Activated T-cell treated with anti-CD3 and anti-CD28 coated beads, Interleukin-2, amount 50 U/mL, for 48 hours (primary cell): ENCODE measurements around the gene EIF4B.
"Not testable (repeated sequence)": the region's sequence is repeated elsewhere in the genome, so short reads cannot be mapped to it uniquely, and the experiment has no call there.

Experiments used
- DNase-seq, 2 experiments: peaks; one replicate each; pipeline ENCODE4 v3.0.0-alpha.2; 2020

The EIF4B gene

DNA sequence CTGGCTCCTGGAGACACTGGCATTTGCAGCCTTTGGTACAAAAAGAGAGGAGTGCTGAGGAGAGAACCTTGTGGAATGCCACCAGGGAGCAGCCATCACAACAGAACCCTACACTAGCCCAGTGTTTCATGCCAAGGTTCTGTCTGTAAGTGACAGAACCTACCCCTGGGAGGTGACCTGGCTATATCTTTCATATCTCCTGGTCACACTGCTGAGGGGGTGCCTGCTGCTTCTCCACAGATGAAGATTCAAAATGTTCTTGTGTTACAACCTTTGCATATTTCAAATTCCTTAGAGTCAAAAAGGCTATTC, 12.7 kb upstream of the EIF4B start:
- DNase-seq: no peak

DNA sequence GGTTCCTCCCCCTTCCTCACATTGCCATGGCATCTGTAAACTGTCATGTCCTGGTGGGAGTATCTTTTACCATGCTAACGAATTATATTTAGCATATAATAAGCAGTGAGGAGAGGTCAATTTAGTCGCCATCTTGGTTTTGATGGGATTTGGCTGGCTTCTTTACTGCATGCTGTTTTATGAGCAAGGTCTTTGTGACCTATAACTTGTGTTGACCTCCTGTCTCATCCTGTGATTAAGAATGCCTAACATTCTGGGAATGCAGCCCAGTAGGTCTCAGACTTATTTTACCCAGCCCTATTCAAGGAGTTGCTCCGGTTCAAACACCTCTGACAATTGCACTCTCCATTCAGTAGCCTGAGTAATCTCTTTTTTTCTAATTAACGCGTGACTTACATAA, 2.1 kb upstream of the EIF4B start:
- no peak for DNase-seq

DNA sequence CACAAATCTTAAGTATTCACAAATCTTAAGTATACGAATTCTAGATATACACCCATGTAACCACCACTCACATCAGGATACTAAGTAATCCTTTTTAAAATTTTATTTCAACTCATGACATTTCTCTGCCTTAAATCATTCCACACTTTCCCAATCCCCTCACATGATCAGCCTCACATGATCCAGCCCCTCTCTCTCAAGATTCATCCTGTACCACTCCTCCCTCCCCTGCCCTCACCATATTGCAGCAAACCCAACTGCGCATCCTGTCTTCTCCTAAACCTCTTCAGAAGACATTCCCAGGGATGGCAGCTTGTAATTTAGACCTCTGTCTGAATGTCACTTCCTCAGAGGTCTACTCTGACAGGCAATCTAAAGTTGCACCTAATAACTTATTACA, 1.7 kb upstream of the EIF4B start:
- no peak for DNase-seq

DNA sequence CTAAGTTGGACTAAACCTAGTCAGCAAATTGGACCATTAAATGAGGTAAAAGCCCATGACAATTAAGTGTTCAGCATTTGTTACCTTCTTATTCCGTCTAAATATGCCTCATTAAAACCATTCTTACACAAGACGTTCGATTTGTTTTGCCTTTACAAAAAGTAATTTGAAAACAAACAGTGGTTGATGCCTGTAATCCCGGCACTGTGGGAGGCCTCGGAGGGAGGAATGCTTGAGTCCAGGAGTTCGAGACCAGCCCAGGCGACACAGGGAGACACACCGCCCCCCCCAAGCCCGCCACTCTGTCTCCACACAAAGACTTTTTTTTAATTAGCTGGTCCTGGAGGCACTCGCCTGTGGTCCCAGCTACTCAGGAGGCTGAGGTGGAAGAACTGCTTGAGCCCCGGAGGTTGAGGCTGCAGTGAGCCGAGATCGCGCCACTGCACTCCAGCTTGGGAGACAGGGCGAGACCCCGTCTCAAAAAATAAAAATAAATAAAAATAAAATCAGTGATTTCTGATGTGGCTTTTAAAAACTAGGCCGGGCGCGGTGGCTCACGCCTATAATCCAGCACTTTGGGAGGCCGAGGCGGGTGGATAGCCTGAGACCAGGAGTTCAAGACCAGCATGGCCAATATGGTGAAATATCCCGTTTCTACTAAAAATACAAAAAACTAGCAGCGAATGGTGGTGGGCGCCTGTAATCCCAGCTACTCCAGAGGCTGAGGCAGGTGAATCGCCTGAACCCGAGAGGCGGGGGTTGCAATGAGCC, 856 bp upstream of the EIF4B start:
- DNase-seq: no peak

DNA sequence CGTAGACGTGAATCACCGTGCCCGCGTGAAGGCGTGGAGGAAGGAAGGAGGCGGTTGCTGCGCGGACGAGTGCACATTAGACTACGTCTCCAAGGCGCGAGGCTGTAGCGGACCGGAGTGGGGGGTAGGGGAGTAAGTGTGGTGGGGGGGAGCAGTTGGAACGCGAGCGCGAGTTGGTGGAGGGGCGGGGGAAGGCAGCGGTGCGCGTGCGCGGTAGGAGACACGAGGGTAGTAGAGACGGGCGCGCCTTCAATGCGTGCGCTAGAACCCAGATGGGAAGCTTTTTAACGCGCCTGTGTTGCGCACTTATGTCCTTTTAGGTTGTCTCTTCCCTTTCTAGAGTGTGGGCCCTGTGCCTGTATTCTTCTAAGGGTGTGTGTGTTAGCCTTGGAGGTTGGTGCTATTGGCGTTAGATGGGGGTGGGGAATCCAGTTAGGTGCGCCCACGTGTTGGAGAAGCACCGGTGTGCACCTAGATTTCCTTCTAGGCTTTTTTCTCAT, 604 bp downstream of the EIF4B start:
- peak; percentile 84 to 86 for DNase-seq

DNA sequence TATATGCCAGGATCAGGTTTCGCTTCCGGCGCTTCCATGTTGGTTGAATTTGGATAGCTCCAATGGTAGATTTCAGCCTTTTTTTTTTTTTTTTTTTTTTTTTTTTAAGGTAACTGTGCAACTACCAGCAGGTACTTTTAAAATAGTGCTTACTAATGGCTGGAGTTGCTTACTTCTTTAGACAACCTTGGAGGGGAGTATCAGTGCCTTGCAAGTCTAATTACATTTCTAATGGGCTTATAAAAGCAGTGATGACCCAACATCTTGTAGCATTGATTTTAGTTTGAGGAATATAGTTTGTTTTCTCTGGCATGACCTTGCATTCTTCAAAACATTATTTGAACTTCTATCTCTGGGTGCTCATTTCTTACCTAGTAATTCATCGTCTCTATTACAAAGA, 1.1 kb downstream of the EIF4B start:
- no peak for DNase-seq

DNA sequence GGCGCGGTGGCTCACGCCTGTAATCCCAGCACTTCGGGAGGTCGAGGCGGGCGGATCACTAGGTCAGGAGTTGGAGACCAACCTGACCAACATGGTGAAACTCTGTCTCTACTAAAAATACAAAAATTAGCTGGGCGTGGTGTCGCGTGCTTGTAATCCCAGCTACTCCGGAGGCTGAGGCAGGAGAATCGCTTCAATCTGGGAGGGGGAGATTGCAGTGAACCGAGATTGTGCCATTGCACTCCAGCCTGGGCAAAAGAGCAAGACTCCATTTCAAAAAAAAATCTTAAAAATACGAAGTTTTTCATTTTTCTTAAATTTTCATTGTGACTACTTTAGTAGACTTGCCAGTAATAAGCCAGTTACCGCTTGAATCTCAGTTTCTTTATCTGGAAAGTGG, 2.5 kb downstream of the EIF4B start:
- DNase-seq: not testable (repeated sequence)

DNA sequence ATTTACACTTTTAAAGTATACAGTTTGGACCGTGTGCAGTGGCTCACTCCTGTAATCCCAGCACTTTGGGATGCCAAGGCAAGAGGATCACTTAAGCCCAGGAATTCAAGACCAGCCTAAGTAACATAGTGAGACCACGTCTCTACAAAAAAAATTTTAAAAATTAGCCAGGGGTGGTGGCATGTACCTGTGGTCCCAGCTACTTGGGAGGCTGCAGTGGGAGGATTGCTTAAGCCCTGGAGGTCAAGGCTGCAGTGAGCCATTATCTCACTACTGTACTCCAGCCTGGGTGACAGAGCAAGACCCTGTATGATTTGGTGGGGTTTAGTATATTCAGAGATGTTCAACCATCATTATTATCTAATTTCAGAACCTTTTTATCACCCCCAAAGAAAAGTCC, 4.7 kb downstream of the EIF4B start:
- no peak for DNase-seq

DNA sequence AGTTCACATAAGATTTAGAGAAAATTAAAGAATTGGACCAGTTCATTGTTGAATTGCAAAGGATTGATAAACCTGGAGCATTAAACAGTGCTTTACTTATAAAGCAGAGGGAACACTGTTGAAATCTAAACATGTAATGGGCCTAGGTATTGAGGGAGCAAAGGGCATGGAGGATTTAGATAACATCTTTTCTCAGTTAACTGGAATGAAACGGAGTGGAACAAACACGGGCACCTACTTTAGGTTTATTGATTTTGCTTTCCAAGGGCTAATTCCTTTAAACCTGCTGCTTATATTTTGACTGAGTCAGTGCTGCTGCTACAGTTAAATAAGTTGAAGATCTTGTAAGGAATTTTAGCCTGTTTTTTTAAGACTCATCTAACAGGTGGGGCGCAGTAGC, 5.6 kb downstream of the EIF4B start:
- DNase-seq: no peak

DNA sequence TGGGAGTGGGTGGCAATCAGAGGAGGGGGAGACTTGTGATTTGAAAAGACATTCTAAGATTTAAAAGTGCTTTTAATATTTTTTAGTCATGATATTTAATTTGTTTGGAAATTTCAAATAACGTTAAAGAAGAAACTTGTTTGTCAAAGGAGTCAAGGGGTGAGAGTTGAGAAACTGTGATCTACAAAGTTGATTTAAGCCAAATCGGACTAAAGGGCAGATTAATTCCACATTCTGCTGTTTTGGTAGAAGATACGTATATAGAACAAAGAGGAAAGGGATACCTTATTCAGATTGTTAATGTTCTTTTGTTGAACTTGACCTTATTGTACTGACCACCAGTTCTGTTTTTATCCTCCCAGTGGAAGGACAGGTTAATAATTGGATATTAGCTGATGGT, 6.7 kb downstream of the EIF4B start:
- no peak for DNase-seq

DNA sequence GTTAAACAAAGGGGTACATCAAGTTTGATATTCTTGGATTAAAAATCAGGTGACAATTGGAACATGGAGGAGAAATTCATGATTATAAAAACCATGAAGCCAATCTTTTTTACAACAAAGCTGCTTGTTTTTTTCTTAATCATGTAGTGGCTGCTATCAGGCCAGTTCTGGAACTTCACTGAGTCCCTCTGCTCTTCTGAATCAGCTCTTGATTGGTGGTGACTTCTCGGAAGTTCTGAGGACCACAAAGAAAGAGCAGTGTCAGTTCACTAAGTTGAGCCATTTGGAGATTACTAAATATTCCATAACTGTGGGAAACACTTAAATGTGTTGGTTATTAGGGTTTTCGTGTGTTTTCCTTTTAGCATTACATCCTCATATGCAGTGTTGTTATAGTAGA, 8.5 kb downstream of the EIF4B start:
- no peak for DNase-seq

DNA sequence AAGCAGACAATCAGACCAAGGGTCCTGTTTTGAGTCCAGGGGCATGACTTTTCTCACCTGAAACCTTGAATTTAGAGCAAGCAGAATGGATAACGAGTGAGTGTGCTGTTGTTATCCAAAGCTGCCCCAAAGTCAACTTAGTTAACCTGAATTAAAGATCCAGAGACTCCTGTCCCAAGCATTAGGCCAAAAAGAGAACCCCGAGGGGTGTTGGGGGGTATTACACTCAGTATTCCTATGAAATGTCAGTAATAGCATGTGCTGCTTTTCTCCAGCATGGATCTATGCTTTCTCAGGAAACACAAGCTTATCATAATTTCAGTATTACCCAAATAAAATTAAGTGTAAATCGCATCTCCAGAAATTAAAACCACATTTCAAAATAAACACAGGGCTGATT, 19.0 kb downstream of the EIF4B start:
- DNase-seq: peak in 1 of 2 experiments; percentile 10

DNA sequence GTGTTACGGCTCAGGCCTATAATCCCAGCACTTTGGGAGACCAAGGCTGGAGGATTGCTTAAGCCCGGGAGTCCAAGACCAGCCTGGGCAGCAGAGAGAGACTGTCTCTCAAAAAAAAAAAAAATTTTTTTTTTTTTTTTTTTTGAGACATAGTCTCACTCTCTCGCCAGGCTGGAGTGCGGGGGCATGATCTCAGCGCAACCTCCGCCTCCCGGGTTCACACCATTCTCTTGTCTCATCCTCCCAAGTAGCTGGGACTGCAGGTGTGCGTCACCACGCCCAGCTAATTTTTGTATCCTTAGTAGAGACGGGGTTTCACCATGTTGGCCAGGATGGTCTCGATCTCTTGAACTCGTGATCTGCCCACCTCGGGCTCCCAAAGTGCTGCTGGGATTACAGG, 20.8 kb downstream of the EIF4B start:
- peak in 1 of 2 experiments; percentile 14 for DNase-seq

DNA sequence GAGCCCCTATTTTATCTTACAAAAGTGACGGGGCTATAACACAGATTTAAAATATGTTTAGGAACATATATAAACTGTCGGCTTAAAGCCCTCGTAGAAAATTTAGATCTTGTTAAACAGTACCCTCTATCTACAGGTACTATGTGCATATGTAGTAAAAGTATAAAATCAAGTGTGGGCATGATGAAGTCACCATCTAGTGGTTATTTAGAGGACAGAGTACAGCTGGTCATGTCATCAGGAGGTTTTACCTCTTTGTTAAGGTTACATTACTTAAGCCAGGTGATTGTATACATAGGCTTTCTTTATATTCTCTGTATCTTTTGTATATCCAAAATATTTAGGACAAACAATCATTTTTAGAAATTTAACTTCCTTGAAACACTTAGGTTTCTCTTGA, 25.4 kb downstream of the EIF4B start:
- no peak for DNase-seq

DNA sequence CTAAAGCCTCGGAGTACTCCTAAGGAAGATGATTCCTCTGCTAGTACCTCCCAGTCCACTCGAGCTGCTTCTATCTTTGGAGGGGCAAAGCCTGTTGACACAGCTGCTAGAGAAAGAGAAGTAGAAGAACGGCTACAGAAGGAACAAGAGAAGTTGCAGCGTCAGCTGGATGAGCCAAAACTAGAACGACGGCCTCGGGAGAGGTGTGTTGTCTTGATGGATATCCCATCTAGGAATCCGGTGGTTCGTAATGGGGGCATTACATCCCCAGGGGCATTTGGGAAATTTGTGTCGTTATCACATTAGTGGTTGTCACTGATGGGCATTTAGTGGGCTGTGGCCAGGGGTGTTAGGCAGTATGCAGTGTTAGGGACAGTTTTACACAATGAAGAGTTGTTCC, 27.6 kb downstream of the EIF4B start:
- peak in 1 of 2 experiments; percentile 13 for DNase-seq

DNA sequence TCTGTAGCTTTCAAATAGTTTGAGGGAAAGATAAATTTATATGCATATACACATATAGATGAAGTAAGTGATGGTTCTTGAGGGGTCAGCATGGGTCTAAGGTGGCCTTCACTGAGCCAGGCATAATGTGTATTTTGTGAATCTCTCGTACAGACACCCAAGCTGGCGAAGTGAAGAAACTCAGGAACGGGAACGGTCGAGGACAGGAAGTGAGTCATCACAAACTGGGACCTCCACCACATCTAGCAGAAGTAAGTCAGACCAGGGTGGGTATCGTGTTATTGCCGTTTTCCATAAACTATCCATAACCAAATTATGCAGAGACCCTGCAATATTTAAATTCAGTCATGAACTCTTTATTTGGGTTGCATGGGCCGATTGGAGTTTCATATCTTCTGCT, 28.2 kb downstream of the EIF4B start:
- DNase-seq: peak in 1 of 2 experiments; percentile 12

DNA sequence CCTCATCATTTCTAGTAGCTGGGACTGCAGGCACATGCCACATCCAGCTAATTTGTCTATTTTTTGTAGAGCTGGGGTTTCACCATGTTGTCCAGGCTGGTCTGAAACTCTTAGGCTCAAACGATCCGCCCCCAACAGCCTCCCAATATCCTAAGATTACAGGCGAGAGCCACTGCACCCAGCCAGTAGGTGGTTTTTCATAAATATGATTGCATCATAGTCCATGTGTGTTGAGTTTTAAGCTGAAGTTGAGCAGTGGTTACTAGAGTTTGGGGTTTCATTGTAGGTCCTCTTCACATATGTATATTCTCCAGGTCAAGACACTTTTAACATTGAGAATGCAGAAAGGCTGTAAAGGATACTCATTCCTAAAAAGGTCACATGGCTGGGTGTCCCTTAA, 30.5 kb downstream of the EIF4B start:
- no peak for DNase-seq

DNA sequence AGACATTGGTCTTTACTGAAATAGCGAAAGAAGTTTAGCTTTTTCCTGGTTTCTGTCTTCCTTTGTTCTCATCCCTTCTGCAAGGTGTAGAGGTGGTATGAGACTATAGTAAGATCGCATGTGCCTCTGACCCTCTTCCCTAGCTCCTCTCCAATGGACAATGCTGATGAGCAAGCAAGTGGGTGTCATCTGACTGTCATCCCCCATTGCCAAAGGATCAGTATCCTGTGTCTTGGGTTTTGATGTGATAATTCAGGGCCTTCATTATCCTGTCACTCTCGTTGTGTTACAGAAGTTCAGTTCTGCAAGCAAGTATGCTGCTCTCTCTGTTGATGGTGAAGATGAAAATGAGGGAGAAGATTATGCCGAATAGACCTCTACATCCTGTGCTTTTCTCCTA, 33.6 kb downstream of the EIF4B start:
- peak in 1 of 2 experiments; percentile 14 for DNase-seq

DNA sequence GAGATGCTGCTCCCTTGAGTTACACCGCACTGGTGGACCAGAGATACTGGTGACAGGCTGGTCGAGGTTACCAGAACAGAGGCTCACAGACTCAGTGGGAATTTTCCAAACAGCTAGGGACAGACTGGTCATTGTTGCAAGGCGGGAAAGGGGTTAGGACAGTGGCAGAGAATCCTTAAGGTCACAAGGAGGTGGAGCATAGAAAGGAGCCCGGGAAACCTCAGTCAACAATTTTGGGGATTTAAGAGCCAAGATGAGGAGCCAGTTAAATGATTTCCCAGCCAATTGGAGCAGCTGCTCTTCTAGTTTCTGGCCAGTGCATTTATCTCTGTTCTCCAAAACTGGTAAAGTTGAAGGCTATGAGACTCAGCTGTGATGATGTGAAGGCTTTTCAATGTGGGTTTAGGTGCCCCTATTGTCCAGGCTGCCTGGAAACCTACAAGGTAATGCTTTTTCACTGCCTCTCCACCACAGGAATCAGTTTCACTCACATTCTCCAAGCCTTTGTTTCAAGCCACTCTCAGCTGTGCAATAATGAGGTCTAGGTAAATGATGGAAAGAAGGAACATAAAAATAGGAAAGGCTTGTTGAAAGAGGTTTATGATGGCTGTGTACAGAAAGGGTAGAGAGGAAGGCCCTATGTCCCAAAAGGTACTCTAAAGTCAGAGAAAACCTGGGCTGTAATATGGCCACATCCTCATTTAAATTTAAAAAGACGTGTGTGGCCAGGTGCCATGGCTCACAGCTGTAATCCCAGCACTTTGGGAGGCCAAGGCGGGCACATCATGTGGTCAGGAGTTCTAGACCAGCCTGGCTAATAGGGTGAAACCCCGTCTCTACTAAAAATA, 36.6 kb downstream of the EIF4B start:
- peak in 1 of 2 experiments; percentile 31 for DNase-seq

DNA sequence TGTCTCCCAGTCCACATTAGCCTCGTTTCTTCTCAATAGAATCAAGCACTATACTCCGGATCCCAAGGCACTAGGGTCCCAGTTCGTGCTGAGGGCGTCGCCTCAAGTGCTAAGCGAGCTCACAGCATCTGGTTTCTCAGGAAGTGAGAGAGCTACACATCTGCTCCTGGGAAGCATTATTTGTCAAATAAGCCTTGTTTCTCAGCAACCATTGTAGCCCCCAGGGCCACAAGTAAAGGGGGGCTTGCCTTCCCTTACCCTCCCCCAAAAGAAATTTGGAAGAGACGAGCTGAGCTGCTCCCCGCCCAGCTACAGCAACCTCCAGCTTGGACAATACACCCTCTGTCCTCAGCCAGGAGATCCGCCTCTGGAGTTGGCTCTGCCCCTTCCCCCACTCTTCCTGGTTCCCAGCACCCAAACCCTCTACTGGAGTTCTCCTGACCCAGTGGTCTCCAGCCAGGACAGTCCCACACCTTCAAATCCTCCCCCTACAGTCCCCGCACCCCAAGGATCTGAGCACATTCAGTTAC, 37.9 kb downstream of the EIF4B start:
- DNase-seq: no peak

DNA sequence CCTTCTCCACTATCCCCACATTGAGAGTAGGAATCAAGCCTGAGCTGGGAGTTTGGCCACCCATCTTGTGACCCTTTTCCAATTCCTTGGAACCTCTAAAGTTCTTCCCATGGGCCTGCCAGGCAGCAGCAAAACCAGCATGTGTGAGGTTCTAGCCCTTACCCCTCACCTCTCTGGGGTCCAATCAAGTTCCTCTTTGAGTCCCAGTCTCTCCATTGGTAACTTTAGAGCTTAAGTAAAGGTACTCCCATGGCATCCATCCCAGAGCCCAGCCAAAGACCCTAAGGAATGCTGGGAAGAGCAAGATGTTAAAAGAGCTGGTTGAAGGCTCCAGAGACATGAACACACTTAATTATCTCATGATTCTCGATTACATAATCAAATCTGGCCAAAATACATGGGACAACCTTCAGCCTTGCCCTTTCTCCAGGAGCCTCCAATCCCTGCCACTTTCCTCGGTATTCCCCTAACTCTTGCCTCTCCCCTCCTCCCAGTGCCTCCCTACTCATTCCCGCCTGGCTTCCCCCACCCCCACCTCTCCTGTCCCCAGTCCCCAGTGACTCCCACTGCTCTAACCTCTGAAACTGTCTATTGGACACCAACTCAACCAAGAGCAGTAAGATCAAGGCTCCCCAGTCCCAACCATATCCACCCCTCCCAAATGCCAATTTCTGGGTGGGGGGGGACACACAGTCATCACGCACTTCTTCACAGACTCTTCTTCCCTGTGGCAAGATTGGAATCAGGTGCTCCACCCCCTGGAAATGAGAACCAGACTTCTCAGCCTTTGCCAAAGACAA, 38.8 kb downstream of the EIF4B start:
- DNase-seq: no peak

DNA sequence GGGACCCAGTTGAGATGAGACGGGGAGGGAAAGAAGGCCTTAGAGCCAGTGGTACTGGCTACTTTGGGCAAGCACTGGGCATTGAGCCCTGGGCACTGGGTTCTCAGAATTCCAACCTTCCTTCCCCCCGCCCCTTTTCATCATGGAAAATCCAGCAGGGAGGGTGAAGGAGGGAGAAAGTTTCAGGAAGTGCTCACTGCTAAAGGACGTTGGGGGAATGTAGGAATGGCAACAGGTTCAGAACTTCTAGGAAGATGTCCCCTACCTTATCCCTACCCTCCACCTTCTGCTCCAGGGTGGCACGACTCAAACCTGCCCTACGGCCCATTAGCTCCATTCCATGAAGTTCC, 39.4 kb downstream of the EIF4B start:
- DNase-seq: no peak

DNA sequence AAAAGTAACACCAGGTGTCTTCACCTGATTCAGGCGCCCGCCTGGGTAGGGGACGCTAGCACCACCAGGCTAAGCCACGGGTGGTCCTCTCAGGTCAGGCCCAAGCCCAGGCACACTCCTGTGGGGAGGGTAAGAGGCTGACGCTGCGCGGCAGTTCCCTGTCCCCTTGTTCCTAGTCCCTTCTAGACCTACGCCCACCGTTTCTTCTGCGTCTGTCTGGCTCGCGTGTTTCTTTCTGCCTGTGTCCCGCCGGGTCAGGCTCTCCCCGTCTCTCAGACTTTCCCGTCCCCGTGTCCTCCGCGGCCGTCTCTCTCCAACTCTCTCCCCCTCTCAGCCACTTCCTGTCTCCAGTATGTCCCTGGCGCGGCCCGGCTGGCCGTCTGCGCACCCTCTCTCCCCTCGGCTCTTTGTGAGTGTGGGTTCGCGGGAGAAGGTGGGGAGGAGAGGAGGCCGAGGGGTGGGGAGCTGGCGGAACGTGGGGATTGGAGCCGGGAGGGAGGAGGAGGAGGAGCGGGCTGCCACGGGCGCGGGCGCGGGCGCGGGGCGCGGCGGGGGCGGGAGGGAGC, 40.5 kb downstream of the EIF4B start:
- peak; percentile 73 to 75 for DNase-seq
